Heart left ventricle (tissue), 16 donors: ENCODE results near the gene RBMS2. TPM values are rescaled to one million over a fixed set of nuclear protein-coding genes. Genes with fewer than 3 reads are reported as not detected.

Experiments
- ATAC-seq, 4 donors: fragments of 200-7000 bp; cut with Tn5 transposase; one replicate each; pipeline ENCODE4 v1.9.1; 2020 to 2022; ENCODE audit warnings: moderate library complexity in 4 of 4, mild to moderate bottlenecking in 3 of 4, moderate number of reproducible peaks in 1 of 4
- DNase-seq, 5 donors: peaks; one replicate each; pipeline ENCODE4 v3.0.0-alpha.2; 2020
- H3K27ac ChIP-seq, 12 donors: fragments of 200-600 bp; sonication (generic) in 4 of 12; one replicate each; pipeline versions ENCODE4 v1.5.0 to v1.8.0; 2016 to 2022; ENCODE audit warnings: mild to moderate bottlenecking in 2 of 12
- H3K27me3 ChIP-seq, 9 donors: fragments of 200-600 bp; sonication (generic) in 2 of 9; one replicate each; pipeline versions ENCODE4 v1.5.1 to v1.8.0; 2016 to 2022; ENCODE audit warnings: mild to moderate bottlenecking in 3 of 9
- H3K36me3 ChIP-seq, 9 donors: fragments of 200-600 bp; sonication (generic) in 2 of 9; one replicate each; pipeline versions ENCODE4 v1.5.0 to v1.8.0; 2018 to 2022; ENCODE audit warnings: mild to moderate bottlenecking in 2 of 9
- H3K4me1 ChIP-seq, 12 donors: fragments of 200-600 bp; sonication (generic) in 4 of 12; one replicate each; pipeline versions ENCODE4 v1.5.0 to v1.8.0; 2016 to 2022; ENCODE audit warnings: mild to moderate bottlenecking in 3 of 12
- H3K4me3 ChIP-seq, 12 donors: fragments of 200-600 bp; sonication (generic) in 4 of 12; one replicate each; pipeline versions ENCODE4 v1.5.0 to v1.8.0; 2017 to 2022; ENCODE audit warnings: mild to moderate bottlenecking in 9 of 12, moderate library complexity in 4 of 12
- H3K9me3 ChIP-seq, 12 donors: fragments of 200-600 bp; sonication (generic) in 4 of 12; one replicate each; pipeline versions ENCODE4 v1.5.0 to v1.8.0; 2016 to 2022; ENCODE audit warnings: mild to moderate bottlenecking in 1 of 12
- CTCF ChIP-seq, 12 donors: fragments of 200-600 bp; sonication (generic) in 4 of 12; IDR thresholded peaks; one replicate each; pipeline versions ENCODE4 v1.5.0 to v1.8.0; 2018 to 2022; ENCODE audit warnings: antibody characterized with exemption in 12 of 12, mild to moderate bottlenecking in 5 of 12
- POLR2A ChIP-seq, 2 donors: fragments of 450-650 bp; IDR thresholded peaks; one replicate each; pipeline ENCODE4 v1.6.1; 2017; ENCODE audit warnings: antibody characterized with exemption in 2 of 2, mild to moderate bottlenecking in 2 of 2, moderate library complexity in 2 of 2
- WGBS, 4 donors: extraction: QIAGEN DNeasy Blood & Tissue Kit in 2 of 4; methylation state at CpG; one replicate each; pipeline versions ENCODE4 v1.1.5 to v1.1.7; 2013 to 2018; 5-methylcytosine and 5-hydroxymethylcytosine counted together
- intact Hi-C, 10 donors: fragments of 100-400 bp; cut with DNase I; formaldehyde crosslinking; loops; one replicate each; pipeline versions ENCODE4 v1.11.1 to v1.14.2; 2022
- polyA plus RNA-seq, 2 donors: library from polyadenylated mRNA; stranded (reverse); fragments of 200-250 nt; gene quantifications; one replicate each; pipeline ENCODE4 v1.2.3, GENCODE V29; 2013
- total RNA-seq, 9 donors: library from RNA; depleted of rRNA in 2 of 9; stranded (reverse); fragments of >200 nt in 2 of 9; fragmentation: NEBNext Ultra II Directional in 3 of 9; extraction: Animal tissue kit (Norgen Biotek cat#: 25700) in 3 of 9; gene quantifications; one replicate each; pipeline versions ENCODE4 v1.1.0 to v1.2.4, GENCODE V29; 2016 to 2023
- donor health status: ischemic (EF 13 %, LVEDD 7.1; RV severe dilation, severe dysfunction).
- donor health status: healthy with polysubstance abuse.
- donor health status: DM: no; HTN: yes; CAD: no.
- donor health status: DM: no; HTN: no; CAD: no.
- donor health status: ischemic (EF 25% LVEDD 6.9; RV normal size, moderate dysfunction).
- donor health status: ischemic (EF 25% LVEDD 5.7; RV mildly dilated, moderate dysfunction).
- donor health status: healthy.
- donor health status: DM: yes; HTN: yes; CAD: no.
- donor health status: ischemic (EF 35%, LVEDD 5.7; RV mildly dilated, moderate dysfunction).
- donor health status: nonischemic (EF 11% LVEDD 7.7; RV severe dilation, severe dysfunction).
- donor health status: DM: yes; HTN: yes; CAD: no.
- donor health status: PGD.
- donor health status: ischemic (EF 29% LVEDD 5.4; RV normal size, mild dysfunction).
- donor health status: nonischemic (EF 23%, LVEDD 6.1; RV moderate dilation, normal function).

The RBMS2 gene
- total and polyA plus RNA-seq, 11 donors: 8.8 to 37.3 (median 29.1) TPM

- TF ChIP-seq CTCF (IDR thresholded peaks at IDR 0.05): peak in 5 of 12 donors; percentile 11 to 25 (median 21)
- TF ChIP-seq POLR2A (IDR thresholded peaks at IDR 0.05): no peak
- H3K27ac ChIP-seq: no peak overlapping the region
- H3K4me3 ChIP-seq: no peak overlapping the region
- intact Hi-C loops: loop anchor here in 3 of 10 donors (5.0 kb wide), 3 partner anchors 73 to 83 kb away; no protein-coding TSS in a partner anchor
- DNase-seq (no peak), ATAC-seq (peak in 1 of 4 donors; percentile 8)
- peaks cover 0 to 17% (median 7%) of the 10 kb centered on the region in 12 donors for H3K4me1 ChIP-seq
- 64 to 79% (median 65%) methylated on average over 3 of the region's 3 CpGs for WGBS, 4 donors
- H3K27me3 ChIP-seq: no peaks in the 10 kb centered on the region
- H3K36me3 ChIP-seq: peaks cover 0 to 80% (median 52%) of the 10 kb centered on the region in 9 donors
- no peaks in the 10 kb centered on the region for H3K9me3 ChIP-seq
Observed at GRCh38 chr12:56590237-56590830, 68.7 kb downstream of the RBMS2 start.

- no peaks in the 10 kb centered on the region for H3K27me3 ChIP-seq
- peaks cover 0 to 82% (median 54%) of the 10 kb centered on the region in 9 donors for H3K36me3 ChIP-seq
- H3K4me1 ChIP-seq: peaks cover 0 to 17% (median 7%) of the 10 kb centered on the region in 12 donors
- H3K9me3 ChIP-seq: no peaks in the 10 kb centered on the region
- 78 to 85% (median 81%) methylated on average over 5 of the region's 5 CpGs for WGBS, 4 donors
- H3K27ac ChIP-seq: no peak overlapping the region
- intact Hi-C loops: loop anchor here in 3 of 10 donors (5.0 kb wide), 3 partner anchors 74 to 84 kb away; no protein-coding TSS in a partner anchor
- ATAC-seq (no peak), DNase-seq (no peak)
- H3K4me3 ChIP-seq: no peak overlapping the region
- TF ChIP-seq CTCF (IDR thresholded peaks at IDR 0.05) (no peak), POLR2A (IDR thresholded peaks at IDR 0.05) (no peak)
Observed at GRCh38 chr12:56591126-56591525, 69.5 kb downstream of the RBMS2 start.

GRCh38 chr12:56591961-56592360 is 70.3 kb downstream of the RBMS2 start:
- intact Hi-C loops: loop anchor here in 3 of 10 donors (5.0 kb wide), 3 partner anchors 75 to 85 kb away; no protein-coding TSS in a partner anchor
- H3K4me3 ChIP-seq: no peak overlapping the region
- H3K9me3 ChIP-seq: no peaks in the 10 kb centered on the region
- H3K36me3 ChIP-seq: peaks cover 0 to 82% (median 50%) of the 10 kb centered on the region in 9 donors
- TF ChIP-seq CTCF (IDR thresholded peaks at IDR 0.05): no peak
- TF ChIP-seq POLR2A (IDR thresholded peaks at IDR 0.05): no peak
- peaks cover 0 to 20% (median 7%) of the 10 kb centered on the region in 12 donors for H3K4me1 ChIP-seq
- no peak for DNase-seq
- no peak overlapping the region for H3K27ac ChIP-seq
- no peak for ATAC-seq
- no peaks in the 10 kb centered on the region for H3K27me3 ChIP-seq

- intact Hi-C loops: loop anchor here in 3 of 10 donors (5.0 kb wide), 3 partner anchors 77 to 87 kb away; no protein-coding TSS in a partner anchor
- peak overlapping the region in 10 of 12 donors; percentile 10 to 59 (median 30) for H3K27ac ChIP-seq
- H3K4me3 ChIP-seq: no peak overlapping the region
- no peaks in the 10 kb centered on the region for H3K9me3 ChIP-seq
- TF ChIP-seq CTCF (IDR thresholded peaks at IDR 0.05) (peak; percentile 58 to 79 (median 72)), POLR2A (IDR thresholded peaks at IDR 0.05) (no peak)
- H3K4me1 ChIP-seq: peaks cover 0 to 23% (median 7%) of the 10 kb centered on the region in 12 donors
- DNase-seq (peak in 1 of 5 donors; percentile 42), ATAC-seq (peak; percentile 48 to 79 (median 66))
- WGBS, 4 donors: 37 to 50% (median 42%) methylated on average over 8 of the region's 8 CpGs
- no peaks in the 10 kb centered on the region for H3K27me3 ChIP-seq
- H3K36me3 ChIP-seq: peaks cover under 1 to 80% (median 48%) of the 10 kb centered on the region in 9 donors
Observed at GRCh38 chr12:56593909-56594621, 72.4 kb downstream of the RBMS2 start.
